GM19099 (cell line): ENCODE results near the gene SLC16A3.

ENCODE experiments used
- POLR2A ChIP-seq: IDR thresholded peaks from 3 replicates; pipeline ENCODE4 v1.6.1; 2011; ENCODE audit warnings: low read depth; ENCODE audit not compliant: insufficient read length; ENCODE audit errors: extremely low read depth

SLC16A3 gene

DNA sequence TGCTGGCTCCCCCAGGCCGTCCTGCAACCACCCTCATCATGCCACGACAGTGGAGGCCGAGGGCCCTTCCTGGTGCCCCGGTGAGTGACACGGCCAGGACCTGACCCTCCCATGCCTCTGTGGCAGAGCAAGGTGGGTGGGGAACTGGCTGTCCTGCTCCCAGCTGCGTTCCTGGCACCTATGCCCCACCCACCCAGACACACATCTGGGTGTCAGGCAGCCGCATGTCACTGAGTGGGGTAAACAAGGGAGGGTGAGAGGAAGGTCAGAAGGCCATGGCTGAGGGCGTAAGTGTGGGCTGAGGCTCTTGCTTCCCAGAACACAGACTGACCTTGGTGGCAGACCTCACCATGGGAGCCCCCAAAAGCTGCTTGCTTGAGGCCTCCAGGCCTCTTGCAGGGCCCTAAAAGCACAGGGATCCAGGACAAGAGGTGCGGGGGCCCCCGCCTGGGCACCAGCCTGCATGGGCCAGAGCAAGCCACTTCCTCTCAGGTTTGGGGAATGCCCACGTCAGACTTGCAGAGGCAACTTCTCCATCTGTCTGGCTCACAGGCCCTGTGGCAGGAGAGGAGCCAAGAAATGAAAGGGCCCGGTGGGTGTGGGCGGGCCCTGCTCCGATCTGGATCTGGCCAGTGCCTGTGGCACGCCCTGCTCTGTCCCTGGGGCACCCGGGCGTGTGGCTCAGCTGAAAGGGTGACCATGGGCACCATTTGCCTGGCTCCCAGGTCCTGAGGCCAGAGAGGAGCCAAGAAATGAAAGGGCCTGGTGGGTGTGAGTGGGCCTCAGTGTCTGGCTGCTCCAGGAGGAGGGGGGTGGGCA is 12.3 kb upstream of the SLC16A3 start:
- TF ChIP-seq POLR2A = peak; percentile 38

DNA sequence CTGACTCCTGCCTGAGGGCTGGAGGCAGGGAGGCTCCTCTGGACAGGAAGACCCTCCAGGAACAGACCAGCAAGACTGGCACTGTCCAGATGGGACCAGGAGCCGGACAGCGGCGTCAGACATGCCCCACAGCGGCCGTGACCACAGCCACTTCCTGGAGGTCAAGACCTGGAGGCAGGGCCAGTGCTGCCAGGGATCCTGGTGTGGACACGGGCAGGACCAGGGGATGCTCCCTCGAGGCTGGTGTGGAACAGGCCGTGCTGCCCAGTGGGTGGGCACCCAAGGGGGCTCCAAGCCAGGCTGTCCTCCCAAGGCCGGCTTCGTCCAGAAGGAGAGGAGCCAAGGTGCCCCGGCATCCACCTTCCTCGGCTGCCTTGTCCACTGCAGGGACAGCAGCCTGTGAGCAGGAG is 11.7 kb upstream of the SLC16A3 start:
- no peak for TF ChIP-seq POLR2A

DNA sequence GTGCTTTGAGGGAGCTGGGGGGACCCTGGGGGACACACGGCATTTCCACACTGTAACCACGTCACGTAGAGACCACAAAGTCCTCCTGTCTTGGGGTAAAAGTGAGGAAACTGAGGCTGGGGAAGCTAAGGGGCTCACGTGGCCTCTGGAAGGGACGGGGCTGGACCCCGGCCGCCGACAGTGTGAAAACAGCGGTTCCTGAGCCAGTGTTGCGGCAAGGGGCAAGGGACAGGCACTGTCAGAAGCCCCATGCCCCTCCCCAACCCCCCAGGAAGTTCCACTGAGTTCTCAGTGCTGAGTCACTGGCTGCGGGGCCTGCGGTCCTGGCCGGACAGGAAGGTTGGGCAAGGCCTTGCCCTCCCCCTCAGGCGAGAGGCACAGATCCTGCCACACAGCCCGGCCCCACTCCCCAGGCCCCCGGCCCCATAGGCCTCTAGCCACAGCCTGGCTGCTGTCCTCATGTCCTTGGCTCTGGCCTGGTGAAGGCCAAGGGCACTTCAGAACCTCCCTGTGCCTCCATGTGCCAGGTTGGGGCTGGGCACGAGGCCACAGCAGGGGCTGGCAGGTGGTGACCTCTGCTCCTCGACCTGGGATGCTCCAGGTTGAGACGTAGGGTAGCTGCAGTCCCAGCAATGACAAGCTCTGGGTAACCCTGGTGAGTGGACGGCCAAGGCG is 11.2 kb upstream of the SLC16A3 start:
- TF ChIP-seq POLR2A = no peak

DNA sequence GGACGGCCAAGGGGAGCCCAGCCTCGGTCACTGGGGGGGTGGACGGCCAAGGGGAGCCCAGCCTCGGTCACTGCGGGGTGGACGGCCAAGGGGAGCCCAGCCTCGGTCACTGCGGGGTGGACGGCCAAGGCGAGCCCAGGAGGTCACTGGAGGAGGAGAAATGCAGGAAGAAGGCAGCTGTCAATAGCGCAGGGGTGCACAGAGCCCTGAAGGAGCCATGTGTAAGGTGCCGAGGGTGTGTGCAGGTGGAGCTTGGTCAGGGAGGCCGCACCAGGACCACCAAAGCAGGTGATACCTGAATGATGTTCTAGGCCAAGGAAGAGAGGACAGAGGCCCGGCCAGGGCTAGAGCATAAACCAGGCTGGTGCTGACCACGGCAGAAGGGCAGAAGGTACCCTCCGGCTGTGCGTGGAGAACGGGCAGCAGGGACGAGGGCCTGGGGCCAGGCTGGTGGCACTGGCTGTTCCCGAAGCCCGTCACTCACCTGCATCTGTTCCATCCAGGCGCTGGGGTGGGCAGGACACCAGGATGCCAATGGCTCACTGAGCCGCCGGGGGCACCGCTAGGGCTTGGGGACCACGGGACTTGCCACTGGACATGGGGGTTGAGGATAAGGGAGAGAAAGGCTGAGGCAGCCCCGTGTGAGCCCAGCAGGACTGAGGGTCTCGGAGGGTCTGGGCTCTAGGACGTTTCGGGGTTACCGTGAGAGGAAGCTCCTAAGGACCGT is 10.3 kb upstream of the SLC16A3 start:
- TF ChIP-seq POLR2A = no peak

DNA sequence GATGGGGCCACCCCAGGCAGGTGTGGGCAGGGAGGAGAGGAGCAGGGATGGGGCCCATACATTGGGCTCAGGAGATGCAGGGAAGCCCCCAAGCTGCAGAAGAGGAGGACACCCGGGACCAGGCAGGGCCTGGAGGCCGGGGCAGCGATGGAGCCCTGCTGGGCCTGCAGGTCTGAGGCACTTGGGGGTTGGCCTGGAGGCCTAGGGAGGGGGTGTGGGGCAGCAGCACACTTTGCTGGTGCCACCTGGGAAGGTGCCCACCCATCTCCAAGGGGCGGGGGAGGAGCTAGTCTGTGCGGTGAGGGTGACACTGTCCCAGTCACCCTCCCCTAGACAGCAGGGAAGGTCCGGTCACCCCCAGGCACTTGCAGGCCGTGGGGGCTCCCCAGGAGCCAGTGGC is 9.8 kb upstream of the SLC16A3 start:
- no peak for TF ChIP-seq POLR2A

DNA sequence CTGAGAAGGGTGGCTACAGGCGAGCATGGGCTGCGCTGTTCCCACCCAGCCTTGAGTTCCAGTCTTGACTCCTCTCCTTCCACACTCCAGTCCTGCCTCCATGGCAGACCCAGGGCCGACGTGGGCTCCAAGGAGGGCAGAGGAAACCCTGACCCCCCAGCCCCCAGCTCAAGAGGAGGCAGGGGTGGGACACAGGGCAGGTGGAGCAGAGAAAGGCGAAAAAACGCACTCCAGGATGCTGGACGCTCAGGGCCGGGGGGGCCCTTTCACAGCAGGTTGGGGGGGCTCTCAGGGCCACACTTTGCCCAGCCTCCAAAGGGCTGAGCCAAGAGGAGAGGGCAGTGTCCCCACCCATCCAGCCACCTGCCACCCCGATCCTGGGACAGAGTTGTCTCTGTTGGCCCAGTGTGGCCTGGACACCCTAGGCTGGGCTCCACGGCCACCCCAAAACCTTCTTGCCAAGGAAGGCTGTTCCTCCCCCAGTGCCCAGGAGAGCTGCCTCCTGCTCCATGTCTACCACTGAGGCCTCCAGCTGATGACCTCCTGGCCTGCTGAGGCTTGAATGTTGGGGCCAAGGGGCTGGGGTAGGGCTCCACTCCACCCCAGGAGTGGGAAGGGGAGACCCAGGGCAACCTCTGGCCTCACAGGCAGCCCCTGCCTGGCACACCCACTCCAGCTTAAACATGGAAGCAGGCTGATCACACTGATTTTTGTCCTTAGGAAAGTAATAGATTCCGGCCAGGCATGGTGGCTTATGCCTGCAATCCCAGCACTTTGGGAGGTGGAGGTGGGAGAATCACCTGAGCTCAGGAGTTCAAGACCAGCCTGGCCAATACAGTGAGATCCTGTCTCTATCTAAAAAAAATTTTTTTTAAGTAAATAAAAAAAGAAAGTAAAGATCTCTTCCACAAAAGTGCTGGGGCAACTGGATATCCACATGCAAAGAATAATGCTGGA is 8.8 kb upstream of the SLC16A3 start:
- no peak for TF ChIP-seq POLR2A

DNA sequence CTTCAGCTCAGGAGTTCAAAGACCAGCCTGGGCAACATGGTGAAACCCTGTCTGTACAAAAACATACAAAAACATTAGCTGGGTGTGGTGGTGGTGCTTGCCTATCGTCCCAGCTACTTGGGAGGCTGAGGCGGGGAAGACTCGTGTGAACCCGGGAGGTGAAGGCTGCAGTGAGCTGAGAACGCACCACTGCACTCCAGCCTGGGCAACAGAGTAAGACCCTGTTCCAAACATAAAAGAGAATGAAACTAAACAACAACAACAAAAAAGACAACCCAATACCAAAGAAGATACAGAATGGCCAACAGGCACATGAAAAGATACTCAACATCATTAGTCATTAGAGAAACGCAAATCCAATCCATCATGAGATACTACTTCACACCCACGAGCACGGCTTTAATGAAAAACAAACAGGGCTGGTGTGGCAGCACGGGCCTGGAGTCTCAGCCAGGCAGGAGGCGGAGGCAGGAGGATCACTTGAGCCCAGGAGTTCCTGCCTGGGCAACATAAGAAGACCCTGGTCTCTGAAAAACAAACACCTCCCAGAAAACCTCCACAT is 7.4 kb upstream of the SLC16A3 start:
- no peak for TF ChIP-seq POLR2A

DNA sequence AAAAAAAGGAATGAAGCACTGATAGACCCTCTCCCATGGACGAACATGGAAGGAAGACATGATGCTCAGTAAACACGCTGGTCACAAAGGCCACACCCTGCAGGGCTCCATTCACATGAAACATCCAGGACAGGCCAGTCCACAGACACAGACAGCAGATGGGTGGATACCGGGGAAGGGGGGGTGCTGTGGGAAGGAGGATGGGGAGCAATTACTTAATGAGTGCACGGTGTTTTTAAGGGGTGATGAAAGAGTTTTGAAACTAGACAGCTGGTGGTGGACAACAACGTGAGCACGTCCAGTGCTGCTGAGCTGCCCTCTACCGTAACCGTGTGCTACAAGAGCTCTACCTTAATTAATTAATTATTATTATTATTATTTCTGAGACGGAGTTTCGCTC is 6.0 kb upstream of the SLC16A3 start:
- TF ChIP-seq POLR2A = no peak

DNA sequence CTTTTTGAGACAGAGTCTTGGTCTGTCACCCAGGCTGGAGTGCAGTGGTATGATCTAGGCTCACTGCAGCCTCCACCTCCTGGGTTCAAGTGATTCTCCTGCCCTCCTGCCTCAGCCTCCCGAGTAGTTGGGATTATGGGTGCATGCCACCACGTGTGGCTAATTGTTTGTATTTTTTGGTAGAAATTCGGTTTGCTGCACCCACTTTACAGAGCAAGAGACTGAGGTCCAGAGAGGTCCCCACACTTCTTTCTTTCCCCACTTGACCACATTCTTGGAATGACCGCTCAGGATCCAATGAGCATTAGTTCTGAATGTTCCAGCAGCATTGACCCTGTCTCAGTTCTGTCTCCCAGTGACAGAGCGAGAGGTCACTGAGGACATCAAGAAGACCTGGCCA is 5.3 kb upstream of the SLC16A3 start:
- TF ChIP-seq POLR2A = no peak

DNA sequence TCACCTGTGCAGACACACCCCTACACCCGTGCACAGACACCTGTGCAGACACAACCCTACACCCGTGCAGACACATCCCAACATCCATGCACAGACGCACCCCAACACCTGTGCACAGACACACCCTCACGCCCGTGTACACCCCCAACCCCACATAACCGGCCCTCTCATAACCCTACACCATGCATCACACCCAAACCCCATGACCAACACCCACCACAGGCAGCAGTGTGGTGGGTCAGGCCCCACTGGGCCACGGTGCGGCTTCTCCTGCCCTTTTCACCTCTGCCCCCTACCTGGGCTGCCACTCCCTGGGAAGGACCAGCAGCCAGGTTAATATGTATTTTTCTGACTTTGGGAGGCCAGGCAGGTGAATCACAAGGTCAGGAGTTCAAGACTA is 4.2 kb upstream of the SLC16A3 start:
- no peak for TF ChIP-seq POLR2A

DNA sequence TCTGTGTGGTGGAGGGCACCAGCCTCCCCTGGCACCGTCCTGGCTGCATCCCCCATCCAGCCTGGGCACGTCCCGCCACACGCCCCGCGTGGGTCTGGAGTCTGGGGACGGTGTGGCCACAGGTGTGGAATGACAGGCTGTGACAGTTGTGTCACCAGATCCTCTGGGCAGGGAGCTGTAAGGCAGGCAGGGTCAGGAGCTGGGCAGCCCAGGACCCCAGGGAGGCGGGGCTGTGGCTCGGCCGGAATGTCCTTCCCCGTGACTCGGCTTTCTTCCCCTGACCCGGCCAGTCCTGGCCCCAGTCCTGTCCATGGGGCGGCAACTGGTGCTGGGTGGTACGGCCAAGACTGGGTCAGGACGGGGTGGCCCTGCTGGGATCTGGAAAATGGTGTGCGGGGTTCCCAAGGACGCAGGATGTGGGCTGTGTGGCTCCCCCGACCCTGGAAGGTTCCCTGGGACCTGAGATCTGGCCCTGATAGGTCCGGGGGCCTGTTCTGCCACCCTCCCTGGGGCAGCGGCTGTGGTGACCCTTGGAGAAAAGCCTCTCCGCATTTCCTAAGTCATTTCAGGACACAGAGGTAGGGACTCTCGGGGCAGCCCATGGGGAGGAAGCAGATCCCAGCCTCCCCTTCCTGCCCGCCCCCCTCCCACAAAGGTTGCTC is 3.3 kb upstream of the SLC16A3 start:
- TF ChIP-seq POLR2A = no peak

DNA sequence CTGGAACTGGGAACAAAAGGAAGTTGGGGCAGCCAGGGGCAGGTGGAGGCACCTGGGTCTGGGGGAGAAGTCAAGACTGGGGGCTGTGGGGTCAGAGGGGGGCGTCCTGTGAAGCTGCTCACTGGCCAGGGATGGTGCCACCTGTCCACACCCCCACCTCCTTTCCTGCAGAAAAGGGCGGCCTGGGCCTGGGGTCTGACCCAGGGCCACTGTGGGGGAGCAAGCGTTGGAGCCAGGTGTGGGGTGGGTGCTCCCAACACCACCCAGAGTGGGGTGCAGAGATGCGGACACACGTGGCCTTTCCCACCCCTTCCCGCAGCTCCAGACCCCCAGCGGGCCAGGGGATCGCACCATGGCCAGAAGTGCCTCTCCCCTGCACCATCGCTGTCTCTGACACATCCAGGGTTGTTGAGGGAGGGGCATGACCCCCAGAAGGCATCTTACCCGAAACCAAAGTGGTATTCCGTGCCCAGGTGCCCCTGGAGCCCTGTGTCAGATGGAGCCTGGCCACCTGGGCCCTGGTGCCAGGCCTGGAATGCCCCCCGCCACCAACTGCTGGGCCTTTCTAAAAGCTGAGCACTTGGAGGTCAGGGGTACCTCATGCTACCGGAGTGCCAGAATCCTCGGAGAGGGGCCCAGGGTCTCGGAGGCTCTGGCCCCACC is 2.6 kb upstream of the SLC16A3 start:
- no peak for TF ChIP-seq POLR2A
